MCF 10A (cell line): Measurements from ENCODE around the gene BRMS1. TPM values are rescaled to one million over a fixed set of nuclear protein-coding genes. Genes with fewer than 3 reads are reported as not detected.

Source experiments
- BruUV-seq: library from RNA; stranded (reverse); fragments of 400-500 nt; replicated peaks from 2 replicates; lab custom pipeline; 2021; lab: Mats Ljungman, UMichigan
- CTCF ChIA-PET: fragments of 300-600 bp; sonication (Branson Sonifier 250); formaldehyde crosslinking; extraction: SDS; loops from one replicate; lab custom pipeline; 2021; ENCODE audit warnings: antibody characterized with exemption, inconsistent platforms; lab: Yijun Ruan, JAX
- POLR2A ChIA-PET: fragments of 300-600, 350-650 bp; sonication (Branson Sonifier 250); formaldehyde crosslinking; extraction: SDS; loops from one replicate; lab custom pipeline; 2020; ENCODE audit warnings: antibody characterized with exemption, inconsistent platforms; lab: Yijun Ruan, JAX
- DNase-seq: peaks from one replicate; pipeline ENCODE4 v3.0.0-alpha.2; 2018; ENCODE audit not compliant: unreplicated experiment
- H3K27ac Mint-ChIP-seq: one replicate; pipeline ENCODE4 v1.8.0; 2022; ENCODE audit warnings: mild to moderate bottlenecking, low read depth, mixed read lengths; ENCODE audit not compliant: unreplicated experiment
- H3K27me3 Mint-ChIP-seq: one replicate; pipeline ENCODE4 v1.8.0; 2022; ENCODE audit warnings: mixed read lengths; ENCODE audit not compliant: insufficient read depth, unreplicated experiment
- H3K36me3 Mint-ChIP-seq: one replicate; pipeline ENCODE4 v1.8.0; 2022; ENCODE audit warnings: mild to moderate bottlenecking, moderate library complexity, mixed read lengths; ENCODE audit not compliant: insufficient read depth, unreplicated experiment
- H3K4me1 Mint-ChIP-seq: one replicate; pipeline ENCODE4 v1.8.0; 2022; ENCODE audit warnings: mixed read lengths; ENCODE audit not compliant: insufficient read depth, unreplicated experiment
- H3K4me3 Mint-ChIP-seq: one replicate; pipeline ENCODE4 v1.8.0; 2022; ENCODE audit warnings: mild to moderate bottlenecking, moderate library complexity, mixed read lengths; ENCODE audit not compliant: unreplicated experiment
- H3K9me3 Mint-ChIP-seq: one replicate; pipeline ENCODE4 v1.8.0; 2022; ENCODE audit warnings: mixed read lengths; ENCODE audit not compliant: unreplicated experiment
- CTCF ChIP-seq: fragments of 200-600 bp; IDR thresholded peaks from one replicate; pipeline ENCODE4 v1.8.0; 2022; ENCODE audit warnings: antibody characterized with exemption, mild to moderate bottlenecking; ENCODE audit not compliant: unreplicated experiment
- intact Hi-C: fragments of 100-400 bp; cut with micrococcal nuclease; formaldehyde crosslinking; loops from 2 replicates; pipeline ENCODE4 v1.14.1; 2022
- total RNA-seq: library from RNA; stranded (reverse); gene quantifications from 2 replicates; pipeline ENCODE4 v1.2.3, GENCODE V29; 2022

The BRMS1 gene
- total RNA-seq, 1 experiment from 2014 or later, result 55.4 TPM

- no TSS peak for BruUV-seq
- Mint-ChIP-seq H3K27me3 (no peaks in the 10 kb centered on the region), H3K9me3 (no peaks in the 10 kb centered on the region), H3K36me3 (no peaks in the 10 kb centered on the region), H3K27ac (peak overlapping the region; percentile 77), H3K4me3 (no peak overlapping the region), H3K4me1 (peaks cover 25% of the 10 kb centered on the region)
- intact Hi-C loops, result no loop called here
- ChIA-PET CTCF (interaction anchor here (0.6 kb wide), 1 partner anchor 121 kb away, joined by 3 read pairs; no protein-coding TSS in a partner anchor), POLR2A (interaction anchor here (0.7 to 2.2 kb wide), 2 partner anchors 15 to 27 kb away, joined by 4 to 5 read pairs; partner anchors contain the start of gene YIF1A)
- no peak for DNase-seq
- no peak for TF ChIP-seq CTCF
Observed at GRCh38 chr11:66315921-66316811, 28.7 kb downstream of the BRMS1 start.

GRCh38 chr11:66315498-66315885 is 29.4 kb downstream of the BRMS1 start:
- POLR2A ChIA-PET, result interaction anchor here (0.7 kb wide), 1 partner anchor 27 kb away, joined by 5 read pairs; the partner anchor contains the start of gene YIF1A
- H3K4me1 Mint-ChIP-seq, result peaks cover 25% of the 10 kb centered on the region
- TF ChIP-seq CTCF, result no peak
- peak overlapping the region; percentile 77 for H3K27ac Mint-ChIP-seq
- no TSS peak for BruUV-seq
- no peak for DNase-seq
- H3K9me3 Mint-ChIP-seq, result no peaks in the 10 kb centered on the region
- peak overlapping the region; percentile 16 for H3K4me3 Mint-ChIP-seq
- H3K36me3 Mint-ChIP-seq, result no peaks in the 10 kb centered on the region
- CTCF ChIA-PET, result interaction anchor here (0.6 to 0.7 kb wide), 2 partner anchors 30 to 122 kb away, joined by 3 read pairs; no protein-coding TSS in a partner anchor
- intact Hi-C loops, result no loop called here
- no peaks in the 10 kb centered on the region for H3K27me3 Mint-ChIP-seq

- Mint-ChIP-seq H3K4me3 (peak overlapping the region; percentile 16), H3K4me1 (peaks cover 25% of the 10 kb centered on the region), H3K9me3 (no peaks in the 10 kb centered on the region), H3K27me3 (no peaks in the 10 kb centered on the region), H3K27ac (peak overlapping the region; percentile 77), H3K36me3 (no peaks in the 10 kb centered on the region)
- BruUV-seq, result no TSS peak
- TF ChIP-seq CTCF, result no peak
- ChIA-PET CTCF (interaction anchor here (0.7 kb wide), 1 partner anchor 31 kb away, joined by 3 read pairs; no protein-coding TSS in a partner anchor), POLR2A (interaction anchor here (0.7 to 1.0 kb wide), 2 partner anchors 14 to 26 kb away, joined by 4 to 5 read pairs; partner anchors contain the start of gene YIF1A)
- no peak for DNase-seq
- intact Hi-C loops, result no loop called here
Observed at GRCh38 chr11:66314561-66315497, 30.1 kb downstream of the BRMS1 start.
